Measurements from ENCODE around the gene LY6G6C.

DNA sequence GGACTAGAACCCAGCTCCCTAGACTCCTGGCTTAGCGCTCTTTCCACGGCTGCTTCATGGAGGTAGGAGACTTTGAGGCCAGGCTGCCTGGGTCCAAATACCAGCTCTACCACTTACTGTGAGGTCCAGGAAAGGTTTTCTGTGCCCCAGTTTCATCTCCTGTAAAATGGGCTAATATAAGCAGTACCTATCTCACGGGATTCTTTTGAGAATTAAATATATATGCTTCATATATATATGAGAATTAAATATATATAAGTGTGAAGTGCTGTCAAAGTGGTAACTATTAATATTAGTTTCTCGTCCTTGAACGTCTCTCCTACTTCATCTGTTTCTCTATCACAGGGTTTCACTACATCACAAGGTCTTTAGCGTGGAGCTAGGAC is 30.5 kb downstream of the LY6G6C start:
- no peak for TF ChIP-seq FOS (IDR thresholded peaks at IDR 0.05; ENCODE audit: low read depth, low read length)
- TF ChIP-seq, protein P1, sequence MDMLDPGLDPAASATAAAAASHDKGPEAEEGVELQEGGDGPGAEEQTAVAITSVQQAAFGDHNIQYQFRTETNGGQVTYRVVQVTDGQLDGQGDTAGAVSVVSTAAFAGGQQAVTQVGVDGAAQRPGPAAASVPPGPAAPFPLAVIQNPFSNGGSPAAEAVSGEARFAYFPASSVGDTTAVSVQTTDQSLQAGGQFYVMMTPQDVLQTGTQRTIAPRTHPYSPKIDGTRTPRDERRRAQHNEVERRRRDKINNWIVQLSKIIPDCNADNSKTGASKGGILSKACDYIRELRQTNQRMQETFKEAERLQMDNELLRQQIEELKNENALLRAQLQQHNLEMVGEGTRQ (IDR thresholded peaks at IDR 0.05; ENCODE audit: low read depth, low read length), result no peak
- TF ChIP-seq, protein P2, sequence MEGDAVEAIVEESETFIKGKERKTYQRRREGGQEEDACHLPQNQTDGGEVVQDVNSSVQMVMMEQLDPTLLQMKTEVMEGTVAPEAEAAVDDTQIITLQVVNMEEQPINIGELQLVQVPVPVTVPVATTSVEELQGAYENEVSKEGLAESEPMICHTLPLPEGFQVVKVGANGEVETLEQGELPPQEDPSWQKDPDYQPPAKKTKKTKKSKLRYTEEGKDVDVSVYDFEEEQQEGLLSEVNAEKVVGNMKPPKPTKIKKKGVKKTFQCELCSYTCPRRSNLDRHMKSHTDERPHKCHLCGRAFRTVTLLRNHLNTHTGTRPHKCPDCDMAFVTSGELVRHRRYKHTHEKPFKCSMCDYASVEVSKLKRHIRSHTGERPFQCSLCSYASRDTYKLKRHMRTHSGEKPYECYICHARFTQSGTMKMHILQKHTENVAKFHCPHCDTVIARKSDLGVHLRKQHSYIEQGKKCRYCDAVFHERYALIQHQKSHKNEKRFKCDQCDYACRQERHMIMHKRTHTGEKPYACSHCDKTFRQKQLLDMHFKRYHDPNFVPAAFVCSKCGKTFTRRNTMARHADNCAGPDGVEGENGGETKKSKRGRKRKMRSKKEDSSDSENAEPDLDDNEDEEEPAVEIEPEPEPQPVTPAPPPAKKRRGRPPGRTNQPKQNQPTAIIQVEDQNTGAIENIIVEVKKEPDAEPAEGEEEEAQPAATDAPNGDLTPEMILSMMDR (conservative IDR thresholded peaks at IDR 0.05; ENCODE audit: low read depth, low read length), result no peak
- TF ChIP-seq POLR2A (IDR thresholded peaks at IDR 0.05; ENCODE audit: low read depth, low read length), result no peak
- TF ChIP-seq SMC3 (IDR thresholded peaks at IDR 0.05; ENCODE audit: low read depth, low read length), result no peak
- TF ChIP-seq MAFK (IDR thresholded peaks at IDR 0.05; ENCODE audit: low read depth, low read length), result no peak
- TF ChIP-seq MXI1 (IDR thresholded peaks at IDR 0.05; ENCODE audit: borderline replicate concordance, low read depth, low read length), result no peak
- TF ChIP-seq RFX5 (IDR thresholded peaks at IDR 0.05; ENCODE audit: low read depth, low read length), result no peak
